Smooth muscle cell (in vitro differentiated cells): ENCODE measurements around the gene HSPH1. TPM values are rescaled to one million over a fixed set of nuclear protein-coding genes. Genes with fewer than 3 reads are reported as not detected.
"Not testable (repeated sequence)": the region's sequence is repeated elsewhere in the genome, so short reads cannot be mapped to it uniquely, and the experiment has no call there.

Experiments used
- DNase-seq: peaks from one replicate; lab custom pipeline; 2025; ENCODE audit not compliant: unreplicated experiment; lab: John Stamatoyannopoulos, UW
- H2AFZ ChIP-seq: fragments of 200-600 bp; sonication (generic); 2 replicates; pipeline ENCODE4 v1.6.0; 2016; ENCODE audit warnings: antibody characterized with exemption, low read depth, mild to moderate bottlenecking
- H3F3A ChIP-seq: fragments of 200-600 bp; sonication (generic); 2 replicates; pipeline ENCODE4 v1.6.0; 2017; ENCODE audit warnings: antibody characterized with exemption, low read depth
- H3K27ac ChIP-seq: fragments of 200-600 bp; sonication (generic); 2 replicates; pipeline ENCODE4 v1.5.1; 2016; ENCODE audit warnings: low read depth, mild to moderate bottlenecking
- H3K27me3 ChIP-seq: fragments of 200-600 bp; sonication (generic); 2 replicates; pipeline ENCODE4 v1.6.1; 2016; ENCODE audit warnings: low read depth, mild to moderate bottlenecking
- H3K36me3 ChIP-seq: fragments of 200-600 bp; sonication (generic); 2 replicates; pipeline ENCODE4 v1.5.1; 2016; ENCODE audit warnings: low read depth
- H3K4me1 ChIP-seq: fragments of 200-600 bp; sonication (generic); 2 replicates; pipeline ENCODE4 v1.5.1; 2016; ENCODE audit warnings: low read depth
- H3K4me2 ChIP-seq: fragments of 200-600 bp; sonication (generic); 2 replicates; pipeline ENCODE4 v1.6.0; 2016; ENCODE audit warnings: mild to moderate bottlenecking
- H3K4me3 ChIP-seq: fragments of 200-600 bp; sonication (generic); 2 replicates; pipeline ENCODE4 v1.5.1; 2016; ENCODE audit warnings: mild to moderate bottlenecking
- H3K79me2 ChIP-seq: fragments of 200-600 bp; sonication (generic); 2 replicates; pipeline ENCODE4 v1.6.0; 2016; ENCODE audit warnings: low read depth, mild to moderate bottlenecking
- H3K9ac ChIP-seq: fragments of 200-600 bp; sonication (generic); 2 replicates; pipeline ENCODE4 v1.6.0; 2016; ENCODE audit warnings: low read depth
- H3K9me3 ChIP-seq: fragments of 200-600 bp; sonication (generic); replicated peaks from 2 replicates; pipeline ENCODE4 v1.5.1; 2016; ENCODE audit warnings: low read depth
- H4K20me1 ChIP-seq: fragments of 200-600 bp; sonication (generic); 2 replicates; pipeline ENCODE4 v1.6.0; 2016; ENCODE audit warnings: low read depth
- WGBS: methylation state at CpG from one replicate; pipeline ENCODE4 v1.1.7; 2016; ENCODE audit warnings: low lambda C conversion rate; 5-methylcytosine and 5-hydroxymethylcytosine counted together
- polyA plus RNA-seq: library from polyadenylated mRNA; unstranded; fragments of >200 nt; fragmentation: Nextera tagmentation; extraction: Ambion mirVana; gene quantifications from 2 replicates; pipeline ENCODE4 v1.2.1, GENCODE V29; 2016
- total RNA-seq: library from RNA; depleted of rRNA; stranded (reverse); fragments of >200 nt; gene quantifications from 2 replicates; pipeline ENCODE4 v1.2.3, GENCODE V29; 2014
- TF ChIP-seq, protein P1 (sequence below): fragments of 200-600 bp; sonication (generic); IDR thresholded peaks from 2 replicates; pipeline ENCODE4 v1.5.1; 2017; ENCODE audit warnings: borderline replicate concordance, mild to moderate bottlenecking, antibody characterized with exemption; ENCODE audit not compliant: insufficient read depth, poor library complexity, severe bottlenecking

The HSPH1 gene
- total and polyA plus RNA-seq, 2 experiments from 2014 or later = 39.2 to 81.4 TPM

DNA sequence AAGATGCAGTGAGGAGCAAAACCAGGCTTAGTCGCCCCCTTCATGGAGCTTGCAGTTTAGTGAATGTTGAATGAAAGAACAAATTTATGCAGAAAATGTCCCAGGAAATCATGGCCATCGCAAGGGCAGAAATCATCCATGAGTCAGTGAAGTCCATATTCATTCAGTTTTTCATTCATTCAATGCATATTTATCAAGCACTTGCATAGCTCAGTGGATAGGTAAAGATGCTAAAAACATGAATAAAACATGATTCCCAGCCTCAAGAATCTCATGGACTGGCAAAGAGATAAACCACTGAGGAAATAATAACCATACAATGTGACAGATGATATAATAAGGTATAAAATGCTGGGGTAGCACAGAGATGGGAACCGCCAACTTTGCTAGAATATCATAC is 58.8 kb downstream of the HSPH1 start:
- Histone ChIP-seq H3K9me3 (no peaks in the 10 kb centered on the region), H2AFZ (no peak overlapping the region), H3K4me2 (no peak overlapping the region), H3K4me3 (no peak overlapping the region), H3K27me3 (peaks cover 10% of the 10 kb centered on the region), H3K9ac (no peak overlapping the region), H3K36me3 (no peaks in the 10 kb centered on the region), H3K4me1 (no peaks in the 10 kb centered on the region), H3K27ac (no peak overlapping the region), H3K79me2 (no peaks in the 10 kb centered on the region), H3F3A (no peaks in the 10 kb centered on the region), H4K20me1 (no peaks in the 10 kb centered on the region)
- no peak for DNase-seq
- TF ChIP-seq, protein P1, sequence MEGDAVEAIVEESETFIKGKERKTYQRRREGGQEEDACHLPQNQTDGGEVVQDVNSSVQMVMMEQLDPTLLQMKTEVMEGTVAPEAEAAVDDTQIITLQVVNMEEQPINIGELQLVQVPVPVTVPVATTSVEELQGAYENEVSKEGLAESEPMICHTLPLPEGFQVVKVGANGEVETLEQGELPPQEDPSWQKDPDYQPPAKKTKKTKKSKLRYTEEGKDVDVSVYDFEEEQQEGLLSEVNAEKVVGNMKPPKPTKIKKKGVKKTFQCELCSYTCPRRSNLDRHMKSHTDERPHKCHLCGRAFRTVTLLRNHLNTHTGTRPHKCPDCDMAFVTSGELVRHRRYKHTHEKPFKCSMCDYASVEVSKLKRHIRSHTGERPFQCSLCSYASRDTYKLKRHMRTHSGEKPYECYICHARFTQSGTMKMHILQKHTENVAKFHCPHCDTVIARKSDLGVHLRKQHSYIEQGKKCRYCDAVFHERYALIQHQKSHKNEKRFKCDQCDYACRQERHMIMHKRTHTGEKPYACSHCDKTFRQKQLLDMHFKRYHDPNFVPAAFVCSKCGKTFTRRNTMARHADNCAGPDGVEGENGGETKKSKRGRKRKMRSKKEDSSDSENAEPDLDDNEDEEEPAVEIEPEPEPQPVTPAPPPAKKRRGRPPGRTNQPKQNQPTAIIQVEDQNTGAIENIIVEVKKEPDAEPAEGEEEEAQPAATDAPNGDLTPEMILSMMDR = no peak
- 93% methylated on average over 3 of the region's 3 CpGs for WGBS

- H4K20me1 ChIP-seq = no peaks in the 10 kb centered on the region
- no peaks in the 10 kb centered on the region for H3K9me3 ChIP-seq
- peaks cover 10% of the 10 kb centered on the region for H3K27me3 ChIP-seq
- no peaks in the 10 kb centered on the region for H3F3A ChIP-seq
- H3K27ac ChIP-seq = no peak overlapping the region
- no peaks in the 10 kb centered on the region for H3K79me2 ChIP-seq
- no peaks in the 10 kb centered on the region for H3K4me1 ChIP-seq
- no peak overlapping the region for H2AFZ ChIP-seq
- no peak for DNase-seq
- TF ChIP-seq, protein P1 = no peak
- no peaks in the 10 kb centered on the region for H3K36me3 ChIP-seq
- H3K4me2 ChIP-seq = no peak overlapping the region
- H3K4me3 ChIP-seq = no peak overlapping the region
- 60% methylated on average over 7 of the region's 7 CpGs for WGBS
- H3K9ac ChIP-seq = no peak overlapping the region
Measured at GRCh38 chr13:31101472-31102170, 60.1 kb downstream of the HSPH1 start.

DNA sequence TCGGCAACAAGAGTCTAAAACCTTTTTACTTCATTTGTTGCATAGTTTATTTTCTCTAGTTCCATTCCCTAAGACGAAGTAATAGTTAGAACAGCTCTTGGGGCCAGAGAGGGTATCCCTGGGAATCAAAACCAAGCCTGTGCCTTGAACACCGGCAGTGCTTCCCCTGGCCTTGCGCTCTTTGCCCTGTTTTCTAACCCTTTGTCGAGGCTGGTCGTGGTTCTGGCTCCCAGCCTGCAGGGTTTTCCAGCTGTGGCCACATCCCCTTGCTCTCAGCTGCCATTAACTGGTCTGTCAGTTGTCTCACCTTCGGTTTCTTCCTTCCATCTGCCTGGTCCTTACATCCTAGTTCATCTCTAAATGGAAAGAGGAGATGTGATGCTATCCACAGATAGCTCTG is 61.0 kb downstream of the HSPH1 start:
- Histone ChIP-seq H3K4me2 (no peak overlapping the region), H3K9ac (no peak overlapping the region), H3F3A (no peaks in the 10 kb centered on the region), H2AFZ (no peak overlapping the region), H3K27me3 (peaks cover 10% of the 10 kb centered on the region), H3K79me2 (no peaks in the 10 kb centered on the region), H4K20me1 (no peaks in the 10 kb centered on the region), H3K36me3 (no peaks in the 10 kb centered on the region), H3K27ac (no peak overlapping the region), H3K4me1 (no peaks in the 10 kb centered on the region), H3K4me3 (no peak overlapping the region), H3K9me3 (no peaks in the 10 kb centered on the region)
- TF ChIP-seq, protein P1 = no peak
- WGBS = 79% methylated on average over 7 of the region's 7 CpGs
- DNase-seq = no peak

DNA sequence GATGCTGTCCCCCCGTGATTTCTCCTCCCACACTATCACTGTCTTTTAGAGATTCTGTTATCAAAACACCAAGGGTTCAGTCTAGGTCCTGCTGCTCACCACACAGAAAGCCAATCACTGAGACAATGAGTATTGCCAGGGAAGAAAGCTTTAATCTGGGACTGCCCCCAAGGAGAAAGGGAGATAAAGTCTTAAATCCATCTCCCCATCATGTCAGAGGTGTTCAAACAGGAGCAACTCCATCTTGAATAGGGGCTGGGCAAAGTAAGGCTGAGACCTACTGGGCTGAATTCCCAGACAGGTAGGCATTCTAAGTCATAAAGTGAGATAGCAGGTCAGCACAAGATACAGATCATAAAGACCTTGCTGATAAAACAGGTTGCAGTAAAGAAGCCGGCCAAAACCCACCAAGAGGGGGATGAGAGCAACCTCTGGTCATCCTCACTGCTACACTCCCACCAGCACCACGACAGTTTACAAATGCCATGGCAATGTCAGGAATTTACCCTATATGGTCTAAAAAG is 63.7 kb downstream of the HSPH1 start:
- not testable (repeated sequence) for H3K36me3 ChIP-seq, H3F3A ChIP-seq, H3K4me3 ChIP-seq, H3K27me3 ChIP-seq, H3K4me2 ChIP-seq, H3K27ac ChIP-seq, H3K79me2 ChIP-seq, DNase-seq, H4K20me1 ChIP-seq, H3K9ac ChIP-seq, H3K4me1 ChIP-seq, H3K9me3 ChIP-seq, H2AFZ ChIP-seq
- 46% methylated on average over 3 of the region's 3 CpGs for WGBS
